ENCODE results near the gene ADTRP. TPM values are rescaled to one million over a fixed set of nuclear protein-coding genes. Genes with fewer than 3 reads are reported as not detected.

ADTRP gene
- total RNA-seq, 1 donor from 2014 or later = 0.68 TPM

GRCh38 chr6:11734861-11735613 lies 43.6 kb downstream of the ADTRP start:
- Mint-ChIP-seq H3K36me3 (ENCODE audit: low read depth, unreplicated experiment) (no peaks in the 10 kb centered on the region), H3K4me3 (ENCODE audit: unreplicated experiment) (no peak overlapping the region), H3K27me3 (ENCODE audit: low read depth, unreplicated experiment) (peaks cover 20% of the 10 kb centered on the region), H3K27ac (ENCODE audit: unreplicated experiment) (no peak overlapping the region), H3K4me1 (ENCODE audit: low read depth, unreplicated experiment) (peaks cover 4% of the 10 kb centered on the region), H3K9me3 (ENCODE audit: unreplicated experiment) (no peaks in the 10 kb centered on the region)
- Histone ChIP-seq H3K9ac (ENCODE audit: low read length) (no peak overlapping the region), H3K27me3 (ENCODE audit: insufficient read depth, low read length) (no peaks in the 10 kb centered on the region), H3K27ac (ENCODE audit: low read depth, low read length) (no peak overlapping the region), H4K20me1 (ENCODE audit: insufficient read depth, low read length) (no peaks in the 10 kb centered on the region), H3K36me3 (ENCODE audit: insufficient read depth, low read length) (no peaks in the 10 kb centered on the region), H3K9me3 (ENCODE audit: insufficient read depth, low read depth, low read length) (no peaks in the 10 kb centered on the region), H3K4me1 (ENCODE audit: insufficient read depth, low read length) (no peaks in the 10 kb centered on the region), H3K4me2 (ENCODE audit: low read length) (no peak overlapping the region), H2AFZ (ENCODE audit: low read depth, low read length) (no peak overlapping the region), H3K79me2 (ENCODE audit: insufficient read depth, low read length) (no peaks in the 10 kb centered on the region), H3K4me3 (ENCODE audit: insufficient read depth, low read depth, low read length) (no peak overlapping the region)
- DNase-seq (ENCODE audit: low read depth) (no peak), FAIRE-seq (no peak)
- TF ChIP-seq EZH2 (IDR thresholded peaks at IDR 0.05; ENCODE audit: insufficient read depth, low read length) = no peak
- no peak for TF ChIP-seq CTCF (IDR thresholded peaks at IDR 0.05; ENCODE audit: insufficient read depth, low read depth, low read length)

GRCh38 chr6:11732036-11732631 lies 46.5 kb downstream of the ADTRP start:
- Histone ChIP-seq H3K9ac (ENCODE audit: low read length) (no peak overlapping the region), H3K27ac (ENCODE audit: low read depth, low read length) (peak overlapping the region; percentile 45), H3K9me3 (ENCODE audit: insufficient read depth, low read depth, low read length) (no peaks in the 10 kb centered on the region), H3K27me3 (ENCODE audit: insufficient read depth, low read length) (no peaks in the 10 kb centered on the region), H4K20me1 (ENCODE audit: insufficient read depth, low read length) (no peaks in the 10 kb centered on the region), H3K36me3 (ENCODE audit: insufficient read depth, low read length) (no peaks in the 10 kb centered on the region), H3K4me2 (ENCODE audit: low read length) (peak overlapping the region; percentile 2), H2AFZ (ENCODE audit: low read depth, low read length) (peak overlapping the region; percentile 32), H3K79me2 (ENCODE audit: insufficient read depth, low read length) (no peaks in the 10 kb centered on the region), H3K4me3 (ENCODE audit: insufficient read depth, low read depth, low read length) (no peak overlapping the region), H3K4me1 (ENCODE audit: insufficient read depth, low read length) (no peaks in the 10 kb centered on the region)
- DNase-seq (ENCODE audit: low read depth) = no peak
- H3K9me3 Mint-ChIP-seq (ENCODE audit: unreplicated experiment) = peaks cover 6% of the 10 kb centered on the region
- peaks cover 2% of the 10 kb centered on the region for H3K4me1 Mint-ChIP-seq (ENCODE audit: low read depth, unreplicated experiment)
- no peak overlapping the region for H3K27ac Mint-ChIP-seq (ENCODE audit: unreplicated experiment)
- peaks cover 17% of the 10 kb centered on the region for H3K27me3 Mint-ChIP-seq (ENCODE audit: low read depth, unreplicated experiment)
- no peak for TF ChIP-seq EZH2 (IDR thresholded peaks at IDR 0.05; ENCODE audit: insufficient read depth, low read length)
- TF ChIP-seq CTCF (IDR thresholded peaks at IDR 0.05; ENCODE audit: insufficient read depth, low read depth, low read length) = no peak
- no peaks in the 10 kb centered on the region for H3K36me3 Mint-ChIP-seq (ENCODE audit: low read depth, unreplicated experiment)
- FAIRE-seq = no peak
- no peak overlapping the region for H3K4me3 Mint-ChIP-seq (ENCODE audit: unreplicated experiment)

- H3K9ac ChIP-seq (ENCODE audit: low read length) = no peak overlapping the region
- no peaks in the 10 kb centered on the region for H3K36me3 Mint-ChIP-seq (ENCODE audit: low read depth, unreplicated experiment)
- FAIRE-seq = no peak
- H3K4me1 Mint-ChIP-seq (ENCODE audit: low read depth, unreplicated experiment) = peaks cover 2% of the 10 kb centered on the region
- no peaks in the 10 kb centered on the region for H4K20me1 ChIP-seq (ENCODE audit: insufficient read depth, low read length)
- no peak for TF ChIP-seq CTCF (IDR thresholded peaks at IDR 0.05; ENCODE audit: insufficient read depth, low read depth, low read length)
- no peak for TF ChIP-seq EZH2 (IDR thresholded peaks at IDR 0.05; ENCODE audit: insufficient read depth, low read length)
- no peak overlapping the region for H3K27ac Mint-ChIP-seq (ENCODE audit: unreplicated experiment)
- no peak overlapping the region for H3K27ac ChIP-seq (ENCODE audit: low read depth, low read length)
- H3K4me3 Mint-ChIP-seq (ENCODE audit: unreplicated experiment) = no peak overlapping the region
- H3K27me3 ChIP-seq (ENCODE audit: insufficient read depth, low read length) = no peaks in the 10 kb centered on the region
- H3K79me2 ChIP-seq (ENCODE audit: insufficient read depth, low read length) = no peaks in the 10 kb centered on the region
- no peak overlapping the region for H2AFZ ChIP-seq (ENCODE audit: low read depth, low read length)
- DNase-seq (ENCODE audit: low read depth) = no peak
- H3K4me2 ChIP-seq (ENCODE audit: low read length) = no peak overlapping the region
- no peaks in the 10 kb centered on the region for H3K36me3 ChIP-seq (ENCODE audit: insufficient read depth, low read length)
- H3K9me3 Mint-ChIP-seq (ENCODE audit: unreplicated experiment) = peaks cover 6% of the 10 kb centered on the region
- H3K9me3 ChIP-seq (ENCODE audit: insufficient read depth, low read depth, low read length) = no peaks in the 10 kb centered on the region
- no peaks in the 10 kb centered on the region for H3K4me1 ChIP-seq (ENCODE audit: insufficient read depth, low read length)
- peaks cover 14% of the 10 kb centered on the region for H3K27me3 Mint-ChIP-seq (ENCODE audit: low read depth, unreplicated experiment)
- H3K4me3 ChIP-seq (ENCODE audit: insufficient read depth, low read depth, low read length) = no peak overlapping the region
Observed at GRCh38 chr6:11731423-11731822, 47.2 kb downstream of the ADTRP start.

Data from astrocyte (in vitro differentiated cells and primary cell).